Measurements from ENCODE around the gene RCN2. TPM values are rescaled to one million over a fixed set of nuclear protein-coding genes. Genes with fewer than 3 reads are reported as not detected.

The RCN2 gene
- polyA plus RNA-seq, 1 donor = 231 TPM

DNA sequence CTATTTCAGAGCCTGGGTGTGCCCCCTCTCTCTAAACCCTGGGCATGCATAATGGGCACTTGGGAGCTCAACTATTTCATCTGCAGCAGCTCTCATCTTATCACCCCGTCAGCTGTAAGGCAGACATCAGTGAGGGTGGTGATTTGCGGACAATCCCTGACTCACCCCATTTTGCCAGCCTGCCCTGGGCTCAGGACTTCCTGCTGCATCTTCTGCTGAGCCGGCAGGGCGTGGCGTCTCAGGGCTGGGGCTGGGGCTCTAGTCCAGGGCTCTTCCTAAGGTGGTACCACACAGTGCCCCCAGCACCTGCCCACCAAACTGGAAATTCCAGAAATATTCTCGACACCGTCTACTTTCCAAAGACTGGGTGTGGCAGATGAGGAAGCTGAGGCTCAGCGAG lies 62.5 kb downstream of the RCN2 start:
- DNase-seq = no peak

DNA sequence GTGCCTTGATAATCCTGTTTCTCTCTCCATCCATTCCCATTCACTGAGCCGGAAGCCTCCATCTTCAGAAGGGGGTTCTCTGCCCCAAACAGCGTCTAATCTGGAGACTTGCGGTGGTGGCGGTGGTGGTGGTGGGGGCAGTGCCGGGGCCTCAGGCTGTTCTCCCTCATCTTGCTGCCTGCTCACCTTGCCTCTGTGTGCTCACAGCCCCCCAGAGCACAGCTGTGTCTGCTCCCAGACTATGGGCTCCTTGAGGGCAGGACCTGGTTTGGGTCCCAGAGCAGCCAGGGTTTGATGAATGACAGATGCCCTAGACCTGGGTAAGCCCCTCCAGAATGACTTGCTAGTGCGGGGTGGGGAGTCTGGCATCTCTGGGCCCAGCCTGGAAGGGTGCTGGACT lies 62.9 kb downstream of the RCN2 start:
- DNase-seq = no peak

DNA sequence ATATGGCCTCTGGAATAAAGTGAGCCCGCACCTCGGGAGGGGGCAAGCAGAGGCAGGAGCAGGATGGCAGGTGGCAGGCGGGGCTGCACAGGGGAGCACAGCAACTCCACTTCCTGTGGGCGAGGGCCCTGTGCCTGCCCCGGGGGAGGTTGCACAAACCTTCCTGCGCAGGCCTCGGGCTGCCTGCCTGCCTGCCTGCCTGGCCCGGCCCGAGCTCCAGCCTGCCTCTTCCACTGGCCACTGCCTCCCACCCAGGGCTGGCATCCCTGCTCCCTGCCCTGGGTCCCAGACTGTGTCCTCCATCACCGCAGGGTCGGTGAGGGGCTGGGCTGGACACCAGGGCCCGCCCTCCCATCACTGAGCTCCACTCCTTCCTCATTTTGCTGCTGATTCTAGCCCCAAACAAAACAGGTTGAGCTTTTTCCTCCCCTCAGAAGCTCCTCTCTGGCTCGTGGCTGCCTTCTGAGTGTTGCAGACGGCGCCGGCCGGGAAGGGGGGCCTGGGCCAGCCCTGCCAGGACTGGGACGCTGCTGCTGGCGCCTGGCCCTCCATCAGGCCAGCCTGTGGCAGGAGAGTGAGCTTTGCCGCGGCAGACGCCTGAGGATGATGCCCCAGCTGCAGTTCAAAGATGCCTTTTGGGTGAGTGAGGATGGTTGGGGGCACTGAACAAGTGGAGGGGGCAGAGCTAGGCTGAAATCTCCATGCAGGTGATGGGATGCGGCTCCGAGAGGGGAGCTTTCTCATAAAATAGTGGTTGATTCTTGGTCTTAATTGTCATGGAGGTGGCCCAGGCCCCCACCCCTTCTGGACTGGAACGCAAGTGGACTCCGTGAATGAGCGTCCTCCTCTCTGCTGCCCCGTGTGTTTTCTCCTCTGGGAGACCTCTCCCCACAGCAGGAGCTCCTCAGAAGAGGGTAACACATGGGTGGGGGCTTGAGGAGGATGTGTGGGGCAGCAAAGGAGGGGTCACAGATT lies 63.7 kb downstream of the RCN2 start, which contains the start of gene PSTPIP1:
PSTPIP1 (plus strand) TSS at position 156 of the 975 bp plus-strand sequence; CDS start at position 604, 448 bp downstream.
- no peak for DNase-seq

DNA sequence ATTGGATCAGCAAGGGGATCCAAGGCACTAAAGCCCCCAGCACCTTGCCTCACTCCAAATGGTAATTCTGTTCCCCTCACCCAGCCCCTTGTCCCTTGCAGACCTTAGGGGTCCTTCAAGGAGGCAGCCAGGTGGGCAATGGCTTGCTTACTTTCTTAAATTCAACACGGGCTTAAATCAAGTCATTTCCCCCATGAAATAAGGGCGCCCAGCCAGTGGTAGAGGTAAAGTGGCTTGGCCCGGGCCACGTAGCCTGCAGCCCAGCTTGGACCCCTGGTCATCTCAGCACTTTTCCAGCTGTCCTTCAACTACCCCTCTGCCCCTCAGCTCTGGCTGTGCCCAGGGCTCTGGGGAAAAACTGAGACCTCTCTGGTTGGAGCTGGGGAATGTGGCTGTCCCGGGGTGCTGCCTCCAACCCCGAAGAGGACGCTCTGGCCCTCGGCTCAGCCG lies 64.6 kb downstream of the RCN2 start:
- no peak for DNase-seq

DNA sequence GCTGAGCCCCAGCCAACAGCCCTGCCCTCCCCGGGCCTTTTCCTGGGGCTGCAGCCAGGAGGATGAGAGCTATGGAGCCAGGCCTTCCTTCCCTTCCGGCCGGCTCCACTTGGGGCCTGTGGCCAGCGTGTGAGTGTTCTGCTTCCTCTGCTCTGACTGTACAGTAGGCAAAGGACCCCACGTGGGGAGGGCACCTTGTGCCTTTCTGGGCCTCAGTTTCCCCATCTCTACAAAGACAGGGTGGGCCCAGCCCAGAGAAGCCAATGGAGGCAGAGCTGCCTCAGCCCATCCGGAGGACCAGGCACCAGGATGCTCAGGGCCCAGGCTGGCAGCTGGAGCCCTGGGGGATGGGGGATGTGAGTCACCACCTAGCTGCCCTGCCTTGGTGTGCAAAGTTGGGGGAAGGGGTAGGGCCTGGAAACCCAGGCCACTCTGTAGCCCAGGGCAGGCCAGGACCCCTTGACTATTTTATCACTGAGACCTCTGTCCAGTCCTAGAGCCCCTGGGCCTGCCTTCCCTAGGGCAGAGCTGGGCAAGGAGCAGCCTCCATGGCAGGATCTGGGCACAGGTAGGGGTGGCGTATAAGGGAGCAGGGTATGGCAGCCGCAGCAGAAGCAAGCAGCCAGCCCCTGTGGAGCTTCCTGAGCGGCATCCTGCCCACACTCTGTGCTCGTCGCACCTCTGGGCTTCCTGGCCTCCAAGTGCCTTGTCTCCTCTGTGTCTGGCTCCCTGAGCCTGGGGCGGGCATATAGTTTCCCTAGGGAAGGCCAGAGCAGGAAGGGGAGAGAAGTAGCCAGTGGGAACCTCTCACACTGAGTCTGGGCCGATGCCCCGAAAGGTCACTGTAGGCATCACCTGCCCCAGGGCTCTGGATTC lies 65.2 kb downstream of the RCN2 start:
- DNase-seq = no peak

DNA sequence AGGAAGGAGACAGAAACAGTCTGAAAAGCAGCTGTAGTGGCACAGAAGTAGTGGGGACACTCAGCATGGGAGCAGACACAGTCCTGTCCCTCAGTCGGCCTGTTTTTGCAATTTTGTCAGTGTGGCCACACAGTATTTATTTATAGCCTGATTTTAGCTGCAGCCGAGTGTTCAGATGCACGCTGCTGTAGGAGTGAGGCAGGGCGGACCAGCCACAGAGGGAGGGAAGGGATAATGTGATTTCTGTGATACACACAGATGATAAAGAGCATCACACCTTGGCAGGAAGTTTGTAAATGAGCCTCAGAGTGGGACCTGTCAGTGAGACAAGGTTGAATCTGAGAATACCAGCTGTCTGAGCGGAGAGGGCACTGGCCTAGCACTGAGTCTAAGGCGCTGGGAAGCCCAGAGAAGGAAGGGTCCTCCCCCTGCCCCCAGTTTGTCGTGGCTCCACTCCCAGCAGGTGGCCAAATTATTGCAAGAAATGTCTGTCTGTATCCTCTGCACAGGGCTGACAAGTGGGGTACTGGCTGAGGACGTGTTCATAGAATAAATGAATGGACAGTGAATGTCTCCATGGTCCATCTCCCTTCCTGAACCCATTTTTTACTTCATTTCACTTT lies 67.2 kb downstream of the RCN2 start:
- DNase-seq = no peak

DNA sequence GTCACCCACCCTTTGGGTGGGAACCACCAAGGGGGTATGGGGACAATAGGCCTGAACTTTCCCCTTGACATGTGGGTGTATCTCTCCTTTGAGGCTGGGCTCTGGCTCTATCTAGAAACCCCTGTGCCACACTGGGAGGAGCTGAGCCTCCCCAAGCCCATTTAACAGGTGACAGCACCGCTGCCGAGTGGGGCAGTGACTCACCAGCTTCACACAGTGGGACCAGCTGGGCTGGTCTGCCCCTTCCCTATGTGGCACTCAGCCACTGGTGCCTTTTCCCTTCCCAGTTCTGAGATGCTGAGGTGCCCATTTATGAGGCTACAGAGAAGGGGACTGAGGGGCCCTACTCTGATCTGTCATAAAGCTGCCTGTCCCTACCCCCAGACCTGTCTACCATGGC lies 68.4 kb downstream of the RCN2 start:
- no peak for DNase-seq

DNA sequence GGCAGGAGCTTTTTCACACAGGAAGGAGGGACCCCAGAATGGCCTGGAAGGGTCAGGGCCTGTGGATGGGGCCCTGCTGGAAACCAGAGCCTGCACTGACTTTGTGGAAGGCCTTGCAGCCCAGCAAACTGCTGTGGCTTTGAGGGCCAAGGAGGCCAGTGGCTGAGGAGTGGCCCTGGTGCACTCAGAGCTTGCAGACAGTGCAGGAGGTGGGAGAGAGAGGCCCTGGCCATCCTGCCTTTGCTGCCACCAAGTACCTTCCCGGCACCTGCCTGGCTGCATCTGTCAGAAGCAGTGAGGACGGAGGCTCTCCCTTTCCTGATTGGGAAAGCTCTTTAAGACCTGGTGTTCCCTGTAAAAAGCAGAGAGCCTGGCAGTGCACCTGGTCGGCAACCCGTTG lies 69.8 kb downstream of the RCN2 start:
- no peak for DNase-seq

DNA sequence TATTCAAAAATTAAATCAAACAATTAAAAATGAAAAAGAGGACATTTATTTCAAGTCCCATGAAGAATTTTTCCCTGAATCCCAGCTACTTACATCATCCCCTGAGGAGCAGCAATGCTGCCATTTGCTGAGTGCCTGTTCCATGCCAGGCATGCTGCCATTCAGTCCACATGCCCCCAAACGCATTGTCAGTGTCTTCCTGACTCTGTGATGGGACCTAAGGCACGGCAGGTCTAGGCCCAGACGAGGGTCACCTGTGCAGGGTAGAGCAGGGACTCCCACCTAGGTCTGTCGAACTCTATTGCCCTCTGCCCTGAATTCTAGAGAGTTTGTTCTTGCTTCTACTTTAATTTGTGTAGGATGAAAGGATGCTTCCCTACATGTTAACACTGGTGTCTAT lies 70.4 kb downstream of the RCN2 start:
- DNase-seq = no peak

DNA sequence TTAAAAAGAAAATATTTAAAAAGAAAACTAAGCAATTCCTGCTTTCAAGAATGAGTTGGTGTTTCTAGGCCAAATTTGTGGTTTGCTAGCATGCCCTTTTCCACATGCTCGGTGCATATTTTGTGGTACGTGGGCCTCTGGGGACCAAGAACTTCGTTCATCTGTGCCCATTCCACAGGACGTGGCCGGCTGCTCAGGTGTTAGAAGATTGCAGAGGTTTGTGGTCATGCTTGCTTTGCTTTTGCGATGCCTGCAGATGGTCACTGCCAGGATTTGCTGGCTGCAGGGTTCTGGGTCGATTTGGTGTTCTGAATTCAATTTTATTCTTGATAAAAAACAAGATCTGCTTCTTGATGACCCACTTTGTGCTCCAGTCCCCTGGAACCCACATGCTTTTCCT lies 70.9 kb downstream of the RCN2 start:
- DNase-seq = no peak

DNA sequence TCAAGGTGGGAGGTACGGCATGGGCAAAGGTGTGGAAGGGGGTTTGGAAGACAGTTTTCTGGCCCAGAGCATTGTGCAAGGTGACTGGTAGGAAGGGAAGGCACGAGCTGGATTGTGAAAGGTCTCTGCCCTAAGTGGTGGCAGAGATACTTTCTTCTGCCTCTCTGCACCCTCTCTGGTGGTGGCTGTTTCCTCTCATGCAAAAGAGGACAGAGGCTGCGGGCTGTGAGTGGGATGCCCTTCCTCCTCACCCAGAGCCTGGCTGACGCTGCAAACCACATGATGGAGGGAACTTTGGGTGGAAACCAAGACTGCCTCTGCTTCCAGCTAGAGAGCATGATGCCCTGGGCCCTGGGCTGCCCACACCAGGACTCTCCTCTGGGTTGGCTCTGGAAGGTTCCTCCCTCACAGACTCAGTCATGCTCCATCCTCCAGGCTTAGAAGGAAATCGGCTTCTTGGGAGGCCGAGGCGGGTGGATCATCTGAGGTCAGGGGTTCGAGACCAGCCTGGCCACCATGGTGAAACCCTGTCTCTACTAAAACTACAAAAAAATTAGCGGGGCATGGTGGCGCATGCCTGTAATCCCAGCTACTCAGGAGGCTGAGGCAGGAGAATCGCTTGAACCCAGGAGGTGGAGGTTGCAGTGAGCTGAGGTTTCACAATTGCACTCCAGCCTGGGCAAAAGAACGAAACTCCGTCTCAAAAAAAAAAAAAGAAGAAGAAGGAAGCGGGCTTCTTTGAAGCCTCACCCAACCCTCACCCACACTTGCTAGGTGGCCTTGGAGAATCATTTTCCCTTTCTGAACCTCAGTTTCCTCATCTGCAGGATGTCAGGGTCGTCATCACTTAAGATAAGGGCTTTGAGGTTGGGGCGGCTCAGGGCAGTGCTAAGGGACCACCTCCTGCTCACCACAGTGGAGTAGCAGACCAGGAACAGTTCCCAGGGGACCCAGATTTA lies 71.7 kb downstream of the RCN2 start:
- DNase-seq = no peak

Other genes starting within 250 kb of the RCN2 start
- gene SCAPER, start 26.4 kb upstream of the RCN2 start, polyA plus RNA-seq (ENCODE audit: insufficient read length) = 21.9 TPM
- gene PSTPIP1, start 63.4 kb downstream of the RCN2 start, polyA plus RNA-seq (ENCODE audit: insufficient read length) = 1.4 TPM
- 464 TPM for gene TSPAN3, start 139.4 kb downstream of the RCN2 start, polyA plus RNA-seq (ENCODE audit: insufficient read length)

All from left kidney (tissue), 2 donors.